ENCODE data around the gene TMBIM4. TPM values are rescaled to one million over a fixed set of nuclear protein-coding genes. Genes with fewer than 3 reads are reported as not detected.

Gene TMBIM4
- total and polyA plus RNA-seq, 2 experiments from 2014 or later = 59.6 to 63.6 TPM

DNA sequence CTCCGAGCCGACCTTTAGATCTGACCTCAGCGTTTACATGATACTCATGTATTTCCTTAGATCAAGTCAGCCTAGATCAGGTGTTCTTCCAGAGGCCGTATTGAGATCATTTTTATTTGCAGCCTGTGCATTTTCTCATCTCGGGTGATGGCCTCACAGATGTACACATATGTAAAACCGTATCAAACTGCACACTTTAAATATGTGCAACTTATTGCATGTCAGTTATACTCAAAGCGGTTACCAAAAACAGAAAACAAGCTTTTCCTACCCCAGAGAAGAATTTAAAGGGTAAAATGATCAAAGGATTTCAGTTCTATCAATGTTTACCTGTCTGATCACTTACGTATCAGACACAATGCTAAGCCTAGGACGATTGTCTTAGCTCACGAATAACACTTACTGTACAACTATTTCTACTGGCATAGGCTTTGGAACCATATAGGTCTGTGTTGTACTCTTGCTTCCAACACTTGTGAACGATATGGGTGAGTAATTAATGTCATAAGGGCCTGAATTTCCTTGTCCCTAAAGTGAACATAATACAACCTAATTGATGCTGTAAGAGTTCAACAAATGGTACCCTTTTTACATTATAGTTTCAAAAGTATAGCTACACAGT is 38.6 kb downstream of the TMBIM4 start:
- TF ChIP-seq ZNF331 (CRISPR knock-in tag; IDR thresholded peaks at IDR 0.05; ENCODE audit: low read depth) (no peak), EZH2 (IDR thresholded peaks at IDR 0.05; ENCODE audit: low read depth, unreplicated experiment) (no peak), POLR2AphosphoS5 (IDR thresholded peaks at IDR 0.05; ENCODE audit: low read depth) (no peak), NANOG (IDR thresholded peaks at IDR 0.05; ENCODE audit: borderline replicate concordance) (no peak), STAT1 (IDR thresholded peaks at IDR 0.05; ENCODE audit: unreplicated experiment) (no peak), CREB1 (CRISPR knock-in tag; IDR thresholded peaks at IDR 0.05; ENCODE audit: low read depth) (no peak), EZH2phosphoT487 (IDR thresholded peaks at IDR 0.05; ENCODE audit: unreplicated experiment) (no peak), JUNB (IDR thresholded peaks at IDR 0.05; ENCODE audit: unreplicated experiment) (no peak), ZNF114 (CRISPR knock-in tag; IDR thresholded peaks at IDR 0.05) (no peak)
- TF ChIP-seq, protein P1, sequence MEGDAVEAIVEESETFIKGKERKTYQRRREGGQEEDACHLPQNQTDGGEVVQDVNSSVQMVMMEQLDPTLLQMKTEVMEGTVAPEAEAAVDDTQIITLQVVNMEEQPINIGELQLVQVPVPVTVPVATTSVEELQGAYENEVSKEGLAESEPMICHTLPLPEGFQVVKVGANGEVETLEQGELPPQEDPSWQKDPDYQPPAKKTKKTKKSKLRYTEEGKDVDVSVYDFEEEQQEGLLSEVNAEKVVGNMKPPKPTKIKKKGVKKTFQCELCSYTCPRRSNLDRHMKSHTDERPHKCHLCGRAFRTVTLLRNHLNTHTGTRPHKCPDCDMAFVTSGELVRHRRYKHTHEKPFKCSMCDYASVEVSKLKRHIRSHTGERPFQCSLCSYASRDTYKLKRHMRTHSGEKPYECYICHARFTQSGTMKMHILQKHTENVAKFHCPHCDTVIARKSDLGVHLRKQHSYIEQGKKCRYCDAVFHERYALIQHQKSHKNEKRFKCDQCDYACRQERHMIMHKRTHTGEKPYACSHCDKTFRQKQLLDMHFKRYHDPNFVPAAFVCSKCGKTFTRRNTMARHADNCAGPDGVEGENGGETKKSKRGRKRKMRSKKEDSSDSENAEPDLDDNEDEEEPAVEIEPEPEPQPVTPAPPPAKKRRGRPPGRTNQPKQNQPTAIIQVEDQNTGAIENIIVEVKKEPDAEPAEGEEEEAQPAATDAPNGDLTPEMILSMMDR (conservative IDR thresholded peaks at IDR 0.05; ENCODE audit: low read depth in 2 of 2) = no peak
- TF ChIP-seq, protein P2, sequence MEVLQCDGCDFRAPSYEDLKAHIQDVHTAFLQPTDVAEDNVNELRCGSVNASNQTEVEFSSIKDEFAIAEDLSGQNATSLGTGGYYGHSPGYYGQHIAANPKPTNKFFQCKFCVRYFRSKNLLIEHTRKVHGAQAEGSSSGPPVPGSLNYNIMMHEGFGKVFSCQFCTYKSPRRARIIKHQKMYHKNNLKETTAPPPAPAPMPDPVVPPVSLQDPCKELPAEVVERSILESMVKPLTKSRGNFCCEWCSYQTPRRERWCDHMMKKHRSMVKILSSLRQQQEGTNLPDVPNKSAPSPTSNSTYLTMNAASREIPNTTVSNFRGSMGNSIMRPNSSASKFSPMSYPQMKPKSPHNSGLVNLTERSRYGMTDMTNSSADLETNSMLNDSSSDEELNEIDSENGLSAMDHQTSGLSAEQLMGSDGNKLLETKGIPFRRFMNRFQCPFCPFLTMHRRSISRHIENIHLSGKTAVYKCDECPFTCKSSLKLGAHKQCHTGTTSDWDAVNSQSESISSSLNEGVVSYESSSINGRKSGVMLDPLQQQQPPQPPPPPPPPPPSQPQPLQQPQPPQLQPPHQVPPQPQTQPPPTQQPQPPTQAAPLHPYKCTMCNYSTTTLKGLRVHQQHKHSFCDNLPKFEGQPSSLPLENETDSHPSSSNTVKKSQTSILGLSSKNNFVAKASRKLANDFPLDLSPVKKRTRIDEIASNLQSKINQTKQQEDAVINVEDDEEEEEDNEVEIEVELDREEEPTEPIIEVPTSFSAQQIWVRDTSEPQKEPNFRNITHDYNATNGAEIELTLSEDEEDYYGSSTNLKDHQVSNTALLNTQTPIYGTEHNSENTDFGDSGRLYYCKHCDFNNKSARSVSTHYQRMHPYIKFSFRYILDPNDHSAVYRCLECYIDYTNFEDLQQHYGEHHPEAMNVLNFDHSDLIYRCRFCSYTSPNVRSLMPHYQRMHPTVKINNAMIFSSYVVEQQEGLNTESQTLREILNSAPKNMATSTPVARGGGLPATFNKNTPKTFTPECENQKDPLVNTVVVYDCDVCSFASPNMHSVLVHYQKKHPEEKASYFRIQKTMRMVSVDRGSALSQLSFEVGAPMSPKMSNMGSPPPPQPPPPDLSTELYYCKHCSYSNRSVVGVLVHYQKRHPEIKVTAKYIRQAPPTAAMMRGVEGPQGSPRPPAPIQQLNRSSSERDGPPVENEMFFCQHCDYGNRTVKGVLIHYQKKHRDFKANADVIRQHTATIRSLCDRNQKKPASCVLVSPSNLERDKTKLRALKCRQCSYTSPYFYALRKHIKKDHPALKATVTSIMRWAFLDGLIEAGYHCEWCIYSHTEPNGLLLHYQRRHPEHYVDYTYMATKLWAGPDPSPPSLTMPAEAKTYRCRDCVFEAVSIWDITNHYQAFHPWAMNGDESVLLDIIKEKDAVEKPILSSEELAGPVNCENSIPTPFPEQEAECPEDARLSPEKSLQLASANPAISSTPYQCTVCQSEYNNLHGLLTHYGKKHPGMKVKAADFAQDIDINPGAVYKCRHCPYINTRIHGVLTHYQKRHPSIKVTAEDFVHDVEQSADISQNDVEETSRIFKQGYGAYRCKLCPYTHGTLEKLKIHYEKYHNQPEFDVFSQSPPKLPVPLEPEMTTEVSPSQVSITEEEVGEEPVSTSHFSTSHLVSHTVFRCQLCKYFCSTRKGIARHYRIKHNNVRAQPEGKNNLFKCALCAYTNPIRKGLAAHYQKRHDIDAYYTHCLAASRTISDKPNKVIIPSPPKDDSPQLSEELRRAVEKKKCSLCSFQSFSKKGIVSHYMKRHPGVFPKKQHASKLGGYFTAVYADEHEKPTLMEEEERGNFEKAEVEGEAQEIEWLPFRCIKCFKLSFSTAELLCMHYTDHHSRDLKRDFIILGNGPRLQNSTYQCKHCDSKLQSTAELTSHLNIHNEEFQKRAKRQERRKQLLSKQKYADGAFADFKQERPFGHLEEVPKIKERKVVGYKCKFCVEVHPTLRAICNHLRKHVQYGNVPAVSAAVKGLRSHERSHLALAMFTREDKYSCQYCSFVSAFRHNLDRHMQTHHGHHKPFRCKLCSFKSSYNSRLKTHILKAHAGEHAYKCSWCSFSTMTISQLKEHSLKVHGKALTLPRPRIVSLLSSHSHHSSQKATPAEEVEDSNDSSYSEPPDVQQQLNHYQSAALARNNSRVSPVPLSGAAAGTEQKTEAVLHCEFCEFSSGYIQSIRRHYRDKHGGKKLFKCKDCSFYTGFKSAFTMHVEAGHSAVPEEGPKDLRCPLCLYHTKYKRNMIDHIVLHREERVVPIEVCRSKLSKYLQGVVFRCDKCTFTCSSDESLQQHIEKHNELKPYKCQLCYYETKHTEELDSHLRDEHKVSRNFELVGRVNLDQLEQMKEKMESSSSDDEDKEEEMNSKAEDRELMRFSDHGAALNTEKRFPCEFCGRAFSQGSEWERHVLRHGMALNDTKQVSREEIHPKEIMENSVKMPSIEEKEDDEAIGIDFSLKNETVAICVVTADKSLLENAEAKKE (CRISPR knock-in tag; IDR thresholded peaks at IDR 0.05) = no peak
- TF ChIP-seq, protein P3, sequence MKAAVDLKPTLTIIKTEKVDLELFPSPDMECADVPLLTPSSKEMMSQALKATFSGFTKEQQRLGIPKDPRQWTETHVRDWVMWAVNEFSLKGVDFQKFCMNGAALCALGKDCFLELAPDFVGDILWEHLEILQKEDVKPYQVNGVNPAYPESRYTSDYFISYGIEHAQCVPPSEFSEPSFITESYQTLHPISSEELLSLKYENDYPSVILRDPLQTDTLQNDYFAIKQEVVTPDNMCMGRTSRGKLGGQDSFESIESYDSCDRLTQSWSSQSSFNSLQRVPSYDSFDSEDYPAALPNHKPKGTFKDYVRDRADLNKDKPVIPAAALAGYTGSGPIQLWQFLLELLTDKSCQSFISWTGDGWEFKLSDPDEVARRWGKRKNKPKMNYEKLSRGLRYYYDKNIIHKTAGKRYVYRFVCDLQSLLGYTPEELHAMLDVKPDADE (IDR thresholded peaks at IDR 0.05) = no peak
- TF ChIP-seq, protein P4, sequence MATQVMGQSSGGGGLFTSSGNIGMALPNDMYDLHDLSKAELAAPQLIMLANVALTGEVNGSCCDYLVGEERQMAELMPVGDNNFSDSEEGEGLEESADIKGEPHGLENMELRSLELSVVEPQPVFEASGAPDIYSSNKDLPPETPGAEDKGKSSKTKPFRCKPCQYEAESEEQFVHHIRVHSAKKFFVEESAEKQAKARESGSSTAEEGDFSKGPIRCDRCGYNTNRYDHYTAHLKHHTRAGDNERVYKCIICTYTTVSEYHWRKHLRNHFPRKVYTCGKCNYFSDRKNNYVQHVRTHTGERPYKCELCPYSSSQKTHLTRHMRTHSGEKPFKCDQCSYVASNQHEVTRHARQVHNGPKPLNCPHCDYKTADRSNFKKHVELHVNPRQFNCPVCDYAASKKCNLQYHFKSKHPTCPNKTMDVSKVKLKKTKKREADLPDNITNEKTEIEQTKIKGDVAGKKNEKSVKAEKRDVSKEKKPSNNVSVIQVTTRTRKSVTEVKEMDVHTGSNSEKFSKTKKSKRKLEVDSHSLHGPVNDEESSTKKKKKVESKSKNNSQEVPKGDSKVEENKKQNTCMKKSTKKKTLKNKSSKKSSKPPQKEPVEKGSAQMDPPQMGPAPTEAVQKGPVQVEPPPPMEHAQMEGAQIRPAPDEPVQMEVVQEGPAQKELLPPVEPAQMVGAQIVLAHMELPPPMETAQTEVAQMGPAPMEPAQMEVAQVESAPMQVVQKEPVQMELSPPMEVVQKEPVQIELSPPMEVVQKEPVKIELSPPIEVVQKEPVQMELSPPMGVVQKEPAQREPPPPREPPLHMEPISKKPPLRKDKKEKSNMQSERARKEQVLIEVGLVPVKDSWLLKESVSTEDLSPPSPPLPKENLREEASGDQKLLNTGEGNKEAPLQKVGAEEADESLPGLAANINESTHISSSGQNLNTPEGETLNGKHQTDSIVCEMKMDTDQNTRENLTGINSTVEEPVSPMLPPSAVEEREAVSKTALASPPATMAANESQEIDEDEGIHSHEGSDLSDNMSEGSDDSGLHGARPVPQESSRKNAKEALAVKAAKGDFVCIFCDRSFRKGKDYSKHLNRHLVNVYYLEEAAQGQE (IDR thresholded peaks at IDR 0.05; ENCODE audit: unreplicated experiment) = no peak
- Mint-ChIP-seq H3K36me3 (ENCODE audit: low read depth) (peaks cover 53% of the 10 kb centered on the region), H3K27ac (peak overlapping the region; percentile 99), H3K9me3 (peaks cover 17% of the 10 kb centered on the region), H3K27me3 (ENCODE audit: insufficient read depth, low read depth, poor library complexity) (peaks cover 4% of the 10 kb centered on the region), H3K4me1 (peaks cover 12% of the 10 kb centered on the region), H3K4me3 (peak overlapping the region; percentile 94)
- H3K4me3 ChIP-seq = peak overlapping the region; percentile 88
- H3K4me2 ChIP-seq = peak overlapping the region; percentile 82
- H2AFZ ChIP-seq = peak overlapping the region; percentile 77; the same call in 1 of the 2 replicates
- H3K9me2 ChIP-seq (ENCODE audit: insufficient read depth) = no peaks in the 10 kb centered on the region
- H4K20me1 ChIP-seq (replicated peaks; ENCODE audit: insufficient read depth) = peaks cover 8% of the 10 kb centered on the region
- DNase-seq (ENCODE audit: low spot score) (no peak), ATAC-seq (no peak)
- H3K36me3 ChIP-seq (ENCODE audit: insufficient read depth) = peaks cover 18% of the 10 kb centered on the region; the same call in 1 of the 2 replicates
- peaks cover 52% of the 10 kb centered on the region for H3K79me2 ChIP-seq (replicated peaks; ENCODE audit: insufficient read depth)
- 0 out of 2 replicates have a peak, but pooled peaks cover 11% of the 10 kb centered on the region for H3K4me1 ChIP-seq (ENCODE audit: insufficient read depth)
- H3K27ac ChIP-seq (ENCODE audit: low read depth) = peak overlapping the region; percentile 57; the same call in 1 of the 2 replicates
- H3F3A ChIP-seq (replicated peaks; ENCODE audit: low read depth) = no peaks in the 10 kb centered on the region
- H3K27me3 ChIP-seq (ENCODE audit: insufficient read depth) = no peaks in the 10 kb centered on the region
